GM12864 (cell line): ENCODE results near the gene SMARCD1.

Experiments used
- DNase-seq: peaks from one replicate; pipeline ENCODE4 v3.0.0-alpha.2; 2011; ENCODE audit warnings: low read depth
- H3K4me3 ChIP-seq: 2 replicates; pipeline ENCODE4 v1.5.1; 2011; ENCODE audit warnings: mild to moderate bottlenecking, low read depth, low read length, control low read depth
- CTCF ChIP-seq: IDR thresholded peaks from 2 replicates; pipeline ENCODE4 v1.5.1; 2011; ENCODE audit warnings: low read depth, mild to moderate bottlenecking, moderate library complexity, low read length, control low read depth, inconsistent platforms; ENCODE audit errors: missing control alignments

SMARCD1 gene

GRCh38 chr12:50056639-50056976 is 28.5 kb upstream of the SMARCD1 start:
- TF ChIP-seq CTCF = no peak
- no peak overlapping the region; the same call in 1 of the 2 replicates for H3K4me3 ChIP-seq
- no peak for DNase-seq

GRCh38 chr12:50057000-50057841 is 27.9 kb upstream of the SMARCD1 start, which contains the start of gene ASIC1:
Gene ASIC1, plus strand, starts transcription at chr12:50057596. Its CDS starts 1,171 bp downstream, at chr12:50058767.
- no peak for DNase-seq
- peak within 1 kb of the TSS; percentile 59 for H3K4me3 ChIP-seq
- TF ChIP-seq CTCF = peak; percentile 14

- peak overlapping the region; percentile 59 for H3K4me3 ChIP-seq
- DNase-seq = no peak
- no peak for TF ChIP-seq CTCF
Observed at GRCh38 chr12:50057896-50058670, 27.1 kb upstream of the SMARCD1 start.

GRCh38 chr12:50058743-50059312 is 26.3 kb upstream of the SMARCD1 start:
- DNase-seq = no peak
- TF ChIP-seq CTCF = no peak
- H3K4me3 ChIP-seq = no peak overlapping the region

GRCh38 chr12:50059440-50060119 is 25.6 kb upstream of the SMARCD1 start:
- no peak for TF ChIP-seq CTCF
- DNase-seq = no peak
- H3K4me3 ChIP-seq = no peak overlapping the region

GRCh38 chr12:50060120-50060468 is 25.0 kb upstream of the SMARCD1 start:
- H3K4me3 ChIP-seq = no peak overlapping the region
- DNase-seq = no peak
- no peak for TF ChIP-seq CTCF
